C1 segment of cervical spinal cord (tissue), 14 donors: ENCODE results near the gene ATP11A.

ENCODE experiments used
- DNase-seq, 14 donors: peaks; one replicate each; lab custom pipeline; 2025; lab: John Stamatoyannopoulos, UW

ATP11A gene

GRCh38 chr13:112689303-112690245 is at the start of gene ATP11A:
Gene ATP11A, plus strand, starts transcription at chr13:112690038. Its CDS starts 379 bp downstream, at chr13:112690417.
- DNase-seq, result peak; percentile 33 to 92 (median 84)

- no peak for DNase-seq
Observed at GRCh38 chr13:112641456-112642089, 48.3 kb upstream of the ATP11A start.

GRCh38 chr13:112642090-112642460 is 47.8 kb upstream of the ATP11A start:
- DNase-seq, result no peak

GRCh38 chr13:112643759-112644459 is 45.9 kb upstream of the ATP11A start:
- no peak for DNase-seq

- no peak for DNase-seq
Observed at GRCh38 chr13:112645327-112645914, 44.4 kb upstream of the ATP11A start.

- no peak for DNase-seq
Observed at GRCh38 chr13:112647256-112647655, 42.6 kb upstream of the ATP11A start.

GRCh38 chr13:112648101-112648500 is 41.7 kb upstream of the ATP11A start:
- no peak for DNase-seq

- DNase-seq, result no peak
Observed at GRCh38 chr13:112648966-112649690, 40.7 kb upstream of the ATP11A start.

- no peak for DNase-seq
Observed at GRCh38 chr13:112651311-112651710, 38.5 kb upstream of the ATP11A start.

- DNase-seq, result no peak
Observed at GRCh38 chr13:112651750-112652511, 37.9 kb upstream of the ATP11A start.

GRCh38 chr13:112652512-112653070 is 37.2 kb upstream of the ATP11A start:
- DNase-seq, result no peak

GRCh38 chr13:112653071-112653470 is 36.8 kb upstream of the ATP11A start:
- DNase-seq, result no peak

GRCh38 chr13:112655913-112656312 is 33.9 kb upstream of the ATP11A start:
- no peak for DNase-seq

- DNase-seq, result no peak
Observed at GRCh38 chr13:112657850-112658445, 31.9 kb upstream of the ATP11A start.

- no peak for DNase-seq
Observed at GRCh38 chr13:112658808-112659207, 31.0 kb upstream of the ATP11A start.

GRCh38 chr13:112661291-112661690 is 28.5 kb upstream of the ATP11A start:
- DNase-seq, result no peak

GRCh38 chr13:112664501-112665203 is 25.2 kb upstream of the ATP11A start:
- DNase-seq, result no peak

- DNase-seq, result no peak
Observed at GRCh38 chr13:112668924-112669323, 20.9 kb upstream of the ATP11A start.

- DNase-seq, result no peak
Observed at GRCh38 chr13:112669881-112670499, 19.8 kb upstream of the ATP11A start.
